Mucosa of descending colon (tissue), 3 donors: ENCODE measurements around the gene GYS1. TPM values are rescaled to one million over a fixed set of nuclear protein-coding genes. Genes with fewer than 3 reads are reported as not detected.

Experiments used
- ATAC-seq: fragments of 200-7000 bp; cut with Tn5 transposase; one replicate; pipeline ENCODE4 v1.9.1; 2020; ENCODE audit warnings: mild to moderate bottlenecking, moderate library complexity
- DNase-seq, 3 donors: peaks; one replicate each; pipeline ENCODE4 v3.0.0-alpha.2; 2020
- H3K36me3 ChIP-seq: fragments of 200-600 bp; one replicate; pipeline ENCODE4 v1.8.0; 2021; ENCODE audit warnings: low read depth, mild to moderate bottlenecking
- H3K4me1 ChIP-seq: fragments of 200-600 bp; one replicate; pipeline ENCODE4 v1.8.0; 2021; ENCODE audit warnings: low read depth, mild to moderate bottlenecking
- H3K4me3 ChIP-seq: fragments of 200-600 bp; one replicate; pipeline ENCODE4 v1.8.0; 2021; ENCODE audit warnings: mild to moderate bottlenecking
- H3K9me3 ChIP-seq: fragments of 200-600 bp; one replicate; pipeline ENCODE4 v1.8.0; 2021; ENCODE audit warnings: mild to moderate bottlenecking
- CTCF ChIP-seq: fragments of 200-600 bp; IDR thresholded peaks from one replicate; pipeline ENCODE4 v1.8.0; 2022; ENCODE audit warnings: antibody characterized with exemption, mild to moderate bottlenecking
- intact Hi-C, 2 donors: fragments of 100-400 bp; cut with DNase I in 1 of 2; cut with micrococcal nuclease in 1 of 2; formaldehyde crosslinking; loops; one replicate each; pipeline versions ENCODE4 v1.11.0 to v1.11.1; 2022; cut with DNase I, micrococcal nuclease
- total RNA-seq, 3 donors: library from RNA; stranded (reverse); fragmentation: NEBNext Ultra II Directional in 2 of 3; extraction: Animal tissue kit (Norgen Biotek cat#: 25700) in 2 of 3; gene quantifications; one replicate each; pipeline versions ENCODE4 v1.2.1 to v1.2.4, GENCODE V29; 2021 to 2023
- donor health status: DM: no; HTN: no; CAD: no; lungs with moderate emphysema.
- donor health status: DM: no; HTN: no; CAD: no.
- donor health status: DM: no; HTN: yes; CAD: no.

GYS1 gene
- total RNA-seq, 3 donors from 2014 or later, result 40.1 to 49.3 (median 40.2) TPM

- DNase-seq (no peak), ATAC-seq (peak; percentile 39)
- H3K4me1 ChIP-seq, result peaks cover 3% of the 10 kb centered on the region
- no peak for TF ChIP-seq CTCF
- H3K9me3 ChIP-seq, result no peaks in the 10 kb centered on the region
- H3K36me3 ChIP-seq, result peaks cover 7% of the 10 kb centered on the region
- no peak overlapping the region for H3K4me3 ChIP-seq
- intact Hi-C loops, result loop anchor here in 1 of 2 donors (10.0 kb wide), 1 partner anchor 181 kb away; no protein-coding TSS in a partner anchor
Measured at GRCh38 chr19:48975947-48976847, 16.9 kb downstream of the GYS1 start.

GRCh38 chr19:48970923-48971395 is 22.1 kb downstream of the GYS1 start:
- intact Hi-C loops, result loop anchor here in 1 of 2 donors (10.0 kb wide), 1 partner anchor 176 kb away; no protein-coding TSS in a partner anchor
- ATAC-seq (peak; percentile 80), DNase-seq (peak; percentile 80 to 92 (median 85))
- Histone ChIP-seq H3K4me3 (no peak overlapping the region), H3K36me3 (peaks cover 7% of the 10 kb centered on the region), H3K9me3 (no peaks in the 10 kb centered on the region), H3K4me1 (peaks cover 15% of the 10 kb centered on the region)
- peak; percentile 83 for TF ChIP-seq CTCF

GRCh38 chr19:48970139-48970766 is 22.9 kb downstream of the GYS1 start:
- peaks cover 15% of the 10 kb centered on the region for H3K4me1 ChIP-seq
- intact Hi-C loops, result loop anchor here in 1 of 2 donors (10.0 kb wide), 1 partner anchor 175 kb away; no protein-coding TSS in a partner anchor
- no peak overlapping the region for H3K4me3 ChIP-seq
- TF ChIP-seq CTCF, result no peak
- H3K9me3 ChIP-seq, result no peaks in the 10 kb centered on the region
- peaks cover 7% of the 10 kb centered on the region for H3K36me3 ChIP-seq
- ATAC-seq (no peak), DNase-seq (no peak)

- intact Hi-C loops, result loop anchor here in 1 of 2 donors (10.0 kb wide), 2 partner anchors 95 to 175 kb away; partner anchors contain the start of gene PPP1R15A
- TF ChIP-seq CTCF, result no peak
- Histone ChIP-seq H3K4me3 (no peak overlapping the region), H3K4me1 (peaks cover 17% of the 10 kb centered on the region), H3K9me3 (no peaks in the 10 kb centered on the region), H3K36me3 (peaks cover 7% of the 10 kb centered on the region)
- no peak for ATAC-seq
- no peak for DNase-seq
Measured at GRCh38 chr19:48969276-48970138, 23.6 kb downstream of the GYS1 start.

GRCh38 chr19:48968813-48969218 is 24.3 kb downstream of the GYS1 start:
- TF ChIP-seq CTCF, result no peak
- no peak for ATAC-seq
- Histone ChIP-seq H3K9me3 (no peaks in the 10 kb centered on the region), H3K4me3 (no peak overlapping the region), H3K36me3 (peaks cover 2% of the 10 kb centered on the region), H3K4me1 (peaks cover 24% of the 10 kb centered on the region)
- no peak for DNase-seq
- intact Hi-C loops, result loop anchor here in 1 of 2 donors (10.0 kb wide), 1 partner anchor 94 kb away; the partner anchor contains the start of gene PPP1R15A
